NCI-H2196 (cell line): ENCODE measurements around the gene KRCC1.

ENCODE experiments used
- DNase-seq: peaks from one replicate; lab custom pipeline; 2025; ENCODE audit not compliant: unreplicated experiment; lab: John Stamatoyannopoulos, UW

The KRCC1 gene

GRCh38 chr2:88078643-88079172, 23.1 kb upstream of the KRCC1 start:
- no peak for DNase-seq

GRCh38 chr2:88077080-88077479, 21.5 kb upstream of the KRCC1 start:
- no peak for DNase-seq

DNA sequence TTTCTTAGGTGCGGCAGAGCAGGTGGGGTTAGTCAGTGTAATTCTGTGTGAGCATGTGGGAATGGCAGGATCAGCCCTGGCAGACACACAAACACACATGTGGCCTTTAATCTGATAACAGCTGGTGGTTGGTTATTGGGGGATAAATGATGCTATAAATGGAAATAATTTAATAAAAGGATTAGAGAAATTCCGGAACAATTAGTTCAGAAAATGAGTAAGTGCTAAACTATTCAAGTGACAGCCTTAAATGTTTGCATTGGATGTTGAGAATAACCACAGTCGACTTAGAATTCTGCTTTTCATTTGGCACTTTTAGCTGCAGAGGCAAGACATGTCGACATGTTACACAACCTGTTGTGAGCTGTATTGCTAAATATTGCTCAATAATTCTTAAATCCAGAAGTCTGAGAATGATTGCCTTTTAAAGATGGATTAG, 19.3 kb upstream of the KRCC1 start:
- DNase-seq, result no peak

DNA sequence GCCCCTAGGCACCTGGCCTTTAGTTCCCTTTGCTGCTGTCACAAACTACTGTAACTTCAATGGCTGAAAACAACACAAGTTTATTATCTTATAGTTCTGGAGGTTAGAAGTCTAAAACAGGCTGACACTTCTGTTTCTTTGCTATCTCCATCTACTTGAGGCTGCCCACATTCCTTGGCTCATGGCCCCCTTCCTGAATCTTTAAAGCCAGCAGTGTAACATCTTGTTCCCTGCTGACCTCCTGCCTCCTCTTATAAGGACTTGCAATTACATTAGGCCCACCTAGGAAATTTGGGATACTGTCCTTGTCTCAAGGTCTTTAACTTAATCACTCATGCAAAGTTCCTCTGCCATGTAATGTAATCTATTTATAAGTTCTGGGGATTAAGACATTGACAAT, 18.6 kb upstream of the KRCC1 start:
- DNase-seq, result no peak

- DNase-seq, result no peak
Observed at GRCh38 chr2:88071365-88071764, 15.8 kb upstream of the KRCC1 start.

DNA sequence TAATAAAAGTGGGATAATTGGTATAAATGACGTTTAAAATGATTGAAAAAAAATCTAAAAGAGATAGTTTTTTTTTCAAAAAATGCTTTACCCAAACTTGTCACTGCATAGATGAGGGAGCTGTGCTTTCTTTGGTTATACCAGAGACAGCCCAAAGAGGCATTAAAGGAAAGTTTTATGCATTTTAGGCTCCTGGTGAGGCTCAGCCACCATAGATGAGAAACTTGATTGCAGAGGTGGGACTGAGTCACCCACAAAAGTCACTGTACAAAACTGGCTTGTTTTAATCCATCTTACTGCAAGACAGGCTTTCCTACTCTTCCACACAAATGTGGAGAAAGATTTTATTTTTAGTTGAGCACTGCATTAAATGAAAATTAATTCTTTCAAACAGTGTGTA, 14.5 kb upstream of the KRCC1 start:
- no peak for DNase-seq

DNA sequence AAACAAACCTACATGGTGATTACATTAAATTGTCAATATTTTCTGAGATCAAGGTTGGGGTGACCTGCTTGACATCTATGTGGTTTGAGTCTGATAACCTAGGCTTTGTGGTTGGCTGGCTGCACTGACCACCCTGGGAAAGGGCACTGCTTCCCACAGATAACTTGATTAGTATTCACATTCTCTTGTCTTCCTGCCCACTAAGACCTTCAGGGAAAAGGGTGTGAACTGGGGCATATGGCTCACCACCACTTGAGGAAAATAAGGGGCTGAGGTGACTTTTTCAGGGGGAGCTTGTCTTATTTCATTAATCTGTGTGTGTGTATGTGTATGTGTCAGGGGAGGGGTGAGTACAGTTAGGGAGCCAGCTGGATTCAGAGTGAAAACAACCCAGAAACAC, 13.5 kb upstream of the KRCC1 start:
- DNase-seq, result no peak

DNA sequence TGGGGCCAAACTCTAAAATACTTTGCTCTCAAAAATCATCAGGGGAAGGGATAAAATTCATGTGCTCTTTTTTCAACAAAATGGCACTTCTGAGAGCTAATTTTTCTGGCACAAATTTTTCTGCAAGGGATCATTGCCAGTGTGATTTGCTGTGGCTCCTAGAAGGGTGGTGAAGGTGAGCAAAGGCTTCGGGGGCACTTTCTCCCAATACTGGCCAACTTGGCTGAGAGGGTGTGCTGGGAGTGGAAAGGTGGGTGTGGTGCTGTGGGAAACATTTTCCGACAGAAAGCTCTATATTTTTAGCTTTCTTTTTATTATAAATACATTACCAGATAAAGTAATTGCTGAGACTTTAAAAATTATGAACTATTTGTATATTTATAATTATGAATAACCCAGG, 12.5 kb upstream of the KRCC1 start:
- DNase-seq, result no peak

- no peak for DNase-seq
Observed at GRCh38 chr2:88067598-88067997, 12.0 kb upstream of the KRCC1 start, which contains the start of gene SMYD1. Gene SMYD1 (plus strand): TSS chr2:88067825. CDS start chr2:88067865, 40 bp downstream.

DNA sequence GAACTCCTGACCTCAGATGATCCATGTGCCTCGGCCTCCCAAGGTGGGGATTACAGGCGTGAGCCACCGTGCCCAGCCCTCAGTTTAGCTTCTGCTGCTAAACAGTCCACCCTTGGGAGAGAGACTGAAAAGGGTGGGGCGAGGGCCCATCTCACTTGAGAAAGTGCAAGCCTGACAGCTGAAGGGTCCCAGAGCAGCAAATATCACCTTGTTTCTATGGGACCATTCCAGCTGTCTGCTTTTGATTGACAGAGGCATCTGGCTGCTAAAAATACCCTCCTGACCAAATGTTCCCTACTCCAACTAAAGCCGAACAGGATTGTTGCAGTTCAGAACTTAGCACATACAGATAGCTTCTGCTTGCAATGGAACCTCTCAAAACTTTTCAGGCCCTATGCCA, 11.6 kb upstream of the KRCC1 start:
- no peak for DNase-seq

DNA sequence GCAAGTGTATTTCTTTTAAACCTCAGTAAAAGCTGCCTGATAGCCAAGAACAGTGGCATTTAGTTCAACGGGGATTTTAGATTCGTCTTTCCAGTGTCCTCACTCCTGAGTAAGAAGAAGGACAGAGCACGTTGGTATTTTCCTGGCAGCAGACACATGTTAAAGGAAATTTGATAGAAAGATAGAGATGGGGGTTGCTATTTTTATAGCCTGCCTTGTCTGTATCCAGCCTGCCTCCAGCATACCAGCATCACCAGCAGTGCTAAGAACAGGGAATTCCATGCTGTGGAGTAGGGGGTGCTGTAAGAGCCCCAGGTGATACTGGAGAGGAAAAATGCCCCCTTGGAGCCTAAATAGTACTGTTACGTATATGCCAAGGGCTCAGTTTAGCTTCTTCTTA, 11.0 kb upstream of the KRCC1 start:
- DNase-seq, result no peak

DNA sequence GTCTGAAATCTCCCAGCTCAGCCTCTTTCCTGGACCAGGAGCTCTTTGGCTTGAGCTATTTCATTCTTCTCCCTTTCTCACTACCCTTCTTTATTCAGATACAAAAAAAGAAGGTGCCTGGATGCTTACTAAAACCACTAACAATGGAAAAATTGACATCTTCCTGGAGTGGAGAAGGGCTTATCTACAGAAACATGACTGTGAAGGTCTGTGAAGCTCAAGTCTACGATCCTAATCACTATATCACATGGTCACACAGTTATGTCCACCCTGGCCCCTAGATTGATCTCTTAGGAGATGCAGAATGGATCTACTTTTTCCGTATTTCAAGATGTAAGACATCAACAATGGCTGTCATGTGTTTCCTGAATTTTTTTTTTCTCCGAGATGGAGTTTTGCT, 5.7 kb upstream of the KRCC1 start:
- no peak for DNase-seq

DNA sequence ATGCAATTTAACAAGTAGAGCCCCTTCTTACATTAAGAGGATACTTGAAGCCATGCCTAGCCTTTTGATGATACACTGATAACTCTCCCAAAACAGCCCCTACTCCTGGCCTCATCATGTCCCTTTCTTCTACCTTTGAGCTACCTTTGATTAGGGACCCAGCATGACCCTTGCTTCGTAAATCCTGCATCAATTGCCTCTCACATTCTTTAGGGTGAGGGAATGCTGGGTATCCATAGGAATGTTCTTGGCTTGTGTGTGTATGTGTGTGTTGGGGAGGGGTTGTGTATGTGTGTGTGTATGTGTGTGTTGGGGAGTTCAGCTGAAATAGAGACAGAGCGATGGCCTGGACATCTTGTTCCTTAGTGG, 5.3 kb upstream of the KRCC1 start:
- DNase-seq, result no peak

DNA sequence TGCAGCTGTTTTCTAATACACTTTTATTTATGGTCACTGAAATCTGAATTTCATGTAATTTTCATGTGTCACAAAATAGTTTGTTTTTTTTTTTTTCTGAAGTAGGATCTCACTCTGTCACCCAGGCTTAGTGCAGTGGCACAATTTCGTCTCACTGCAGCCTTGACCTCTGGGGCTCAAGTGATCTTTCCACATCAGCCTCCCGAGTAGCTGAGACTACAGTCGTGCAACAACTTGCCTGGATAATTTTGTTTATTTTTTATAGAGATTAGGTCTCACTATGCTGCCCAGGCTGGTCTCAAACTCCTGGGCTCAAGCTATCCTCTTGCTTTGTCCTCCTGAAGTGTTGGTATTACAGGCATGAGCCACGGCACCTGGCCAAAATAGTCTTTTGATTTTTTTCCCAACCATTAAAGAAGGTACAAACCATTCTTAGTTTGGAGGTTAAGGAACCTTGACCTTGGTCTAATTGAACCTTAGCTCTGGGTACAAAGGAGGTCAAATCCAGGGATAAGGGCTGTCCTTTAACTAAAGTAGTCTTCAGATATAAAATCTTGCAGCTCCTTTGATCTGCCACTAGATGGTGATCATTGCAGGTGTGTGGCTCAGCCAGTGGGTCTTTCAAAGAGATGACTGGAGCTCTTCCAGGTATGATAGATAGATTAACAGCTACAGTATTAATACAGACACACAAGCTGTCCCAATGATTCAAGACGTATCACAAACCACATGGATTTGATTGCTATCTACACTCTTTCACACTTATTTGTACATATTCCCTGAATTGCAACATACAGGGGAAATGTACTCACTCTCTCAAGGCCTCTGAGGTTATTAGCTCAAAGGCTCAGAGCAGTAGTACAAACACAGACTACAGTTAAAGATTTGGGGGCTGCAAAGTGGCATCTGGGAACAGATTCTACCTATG, 4.7 kb upstream of the KRCC1 start:
- DNase-seq, result peak; percentile 35

DNA sequence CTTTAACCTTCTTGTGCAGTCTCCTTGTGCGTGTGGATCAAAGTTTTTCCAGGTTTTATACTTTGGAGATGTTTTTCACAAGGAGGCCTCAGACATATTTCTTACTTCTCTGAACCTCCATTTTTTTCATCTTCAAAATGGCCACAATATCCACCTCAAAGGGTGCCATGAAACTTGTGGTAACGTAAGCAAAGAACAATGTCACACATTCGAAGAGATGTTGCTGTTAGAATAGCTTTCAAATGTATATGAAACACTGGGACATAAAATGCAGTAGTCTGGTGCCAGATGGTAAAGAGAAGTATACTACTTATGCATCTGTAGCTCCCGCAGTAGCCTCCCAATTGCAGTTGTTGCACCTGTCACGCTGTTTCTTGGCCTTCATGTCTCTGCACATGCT, 2.6 kb upstream of the KRCC1 start:
- no peak for DNase-seq

DNA sequence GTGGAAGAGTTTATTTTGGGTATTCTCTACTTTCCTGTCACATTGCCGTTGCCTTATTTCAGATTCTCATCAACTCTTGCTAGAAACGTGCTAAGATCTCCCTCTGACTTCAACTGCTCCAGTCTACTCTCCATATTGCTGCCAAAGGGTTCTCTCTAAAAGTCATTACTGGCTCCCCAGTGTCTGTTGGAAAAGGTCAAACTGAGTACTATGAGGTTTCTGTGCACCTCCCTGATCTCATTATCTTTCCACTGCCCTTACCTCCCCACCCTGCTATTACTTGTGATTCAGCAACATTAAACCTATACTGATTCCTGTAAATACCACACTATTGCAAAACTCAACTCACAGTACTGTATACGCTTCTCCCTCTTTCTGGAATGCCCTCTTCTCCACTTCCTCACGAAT, 1.9 kb upstream of the KRCC1 start:
- DNase-seq, result no peak

GRCh38 chr2:88054782-88055370, 707 bp downstream of the KRCC1 start:
- DNase-seq, result no peak

DNA sequence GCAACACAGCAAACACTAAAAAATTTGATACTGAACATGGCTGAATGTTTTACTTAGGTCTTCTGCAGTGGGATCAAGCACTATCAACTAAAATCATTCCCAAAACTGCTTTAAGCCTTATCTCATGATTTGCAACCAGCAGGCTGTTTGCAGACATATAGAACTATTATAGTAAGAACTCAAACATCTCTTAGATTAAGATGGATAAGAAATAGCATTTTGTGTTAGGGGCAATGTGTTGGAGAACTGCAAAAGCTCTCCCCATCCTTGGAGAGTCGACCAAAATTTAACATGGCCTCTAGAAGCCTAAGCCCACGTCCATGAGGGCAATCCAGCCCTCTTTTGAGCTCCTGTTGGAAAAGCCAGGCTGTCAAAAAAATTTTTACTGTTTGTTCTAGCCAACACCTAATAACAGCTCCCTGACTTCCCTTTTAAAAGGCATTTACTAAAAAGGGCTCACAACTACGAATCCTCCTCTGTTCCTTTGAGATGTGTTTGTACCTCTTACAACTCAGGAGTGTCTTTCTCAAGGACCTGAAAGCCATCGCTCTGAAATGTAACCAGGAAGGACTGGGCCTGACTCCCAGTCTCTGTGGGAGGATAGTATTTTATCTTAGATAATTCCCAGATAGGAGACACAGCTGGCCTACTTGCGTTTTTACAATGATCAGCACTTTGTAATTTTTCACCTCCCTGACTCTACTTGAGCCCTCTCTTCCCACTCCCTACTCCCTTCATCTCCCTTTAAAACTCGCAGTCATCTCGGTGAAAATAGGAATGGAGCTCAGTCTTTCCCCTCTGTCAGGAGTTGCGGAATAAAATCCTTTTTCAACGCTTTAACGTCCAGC, 1.4 kb downstream of the KRCC1 start:
- no peak for DNase-seq

- no peak for DNase-seq
Observed at GRCh38 chr2:88053296-88053695, 2.3 kb downstream of the KRCC1 start.

GRCh38 chr2:88051792-88052191, 3.8 kb downstream of the KRCC1 start:
- DNase-seq, result no peak

DNA sequence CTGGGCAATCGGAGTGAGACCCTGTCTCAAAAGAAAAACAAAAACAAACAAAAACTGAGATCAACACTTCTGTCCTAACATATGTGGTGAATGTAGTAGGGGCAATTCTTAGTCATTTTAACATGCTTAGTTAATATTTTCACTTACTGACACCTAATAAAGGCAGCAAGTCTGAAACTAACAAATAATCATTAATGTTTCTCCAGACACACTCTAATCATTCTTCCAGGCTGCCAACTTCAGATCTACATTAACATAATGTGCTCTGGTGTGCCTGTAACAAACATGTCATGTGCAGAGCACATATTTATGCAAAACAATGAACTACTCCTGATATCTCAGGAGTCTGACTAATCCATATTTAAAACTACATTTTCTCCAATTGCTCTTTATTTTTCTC, 6.0 kb downstream of the KRCC1 start:
- DNase-seq, result no peak
